HG03571 (cell line): Measurements from ENCODE around the gene NTPCR.

Source experiments
- ATAC-seq: cut with Tn5 transposase; IDR thresholded peaks from one replicate; pipeline ENCODE4 v1.9.1; 2021; ENCODE audit not compliant: unreplicated experiment

The NTPCR gene

GRCh38 chr1:232956081-232956480 lies 5.7 kb downstream of the NTPCR start:
- ATAC-seq: no peak

DNA sequence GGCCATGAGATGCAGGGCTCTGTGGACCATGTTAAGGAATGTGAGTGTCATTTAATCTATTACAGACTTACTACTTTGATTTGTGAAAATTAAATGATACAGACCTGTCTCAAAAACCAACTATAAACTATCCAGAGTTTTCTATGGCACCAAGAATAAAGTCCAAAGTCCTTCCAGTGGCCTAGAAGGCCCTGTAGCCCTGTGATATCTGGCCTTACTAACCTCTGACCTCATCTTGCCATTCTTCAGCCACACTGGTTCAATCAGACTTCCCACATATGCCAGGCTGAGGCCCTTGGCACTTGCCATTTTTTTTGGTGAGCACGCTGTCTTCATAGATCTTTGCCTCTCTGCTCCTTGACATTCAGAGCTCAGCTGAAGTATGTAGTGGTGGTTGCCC lies 7.7 kb downstream of the NTPCR start:
- ATAC-seq: no peak

- no peak for ATAC-seq
Measured at GRCh38 chr1:232962761-232963745, 12.6 kb downstream of the NTPCR start.

DNA sequence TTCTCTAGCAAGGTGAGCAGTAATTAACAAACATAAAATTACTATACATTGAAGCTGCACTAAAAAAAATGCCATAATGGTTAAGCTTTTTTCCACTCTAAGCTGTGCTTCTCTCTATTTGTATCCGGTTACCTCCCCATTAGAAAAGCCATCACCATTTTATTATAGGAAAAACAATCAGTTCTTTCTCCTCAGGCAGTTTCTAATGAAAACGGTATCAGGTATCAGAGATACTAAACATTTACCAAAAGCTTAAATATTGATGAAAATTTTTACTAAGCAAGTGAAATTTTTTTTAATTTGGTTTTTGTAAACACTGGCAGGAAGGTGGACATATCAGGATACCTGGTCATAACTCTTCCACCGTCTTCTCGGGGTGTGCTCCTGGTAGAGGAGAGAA lies 14.2 kb downstream of the NTPCR start:
- ATAC-seq: no peak

DNA sequence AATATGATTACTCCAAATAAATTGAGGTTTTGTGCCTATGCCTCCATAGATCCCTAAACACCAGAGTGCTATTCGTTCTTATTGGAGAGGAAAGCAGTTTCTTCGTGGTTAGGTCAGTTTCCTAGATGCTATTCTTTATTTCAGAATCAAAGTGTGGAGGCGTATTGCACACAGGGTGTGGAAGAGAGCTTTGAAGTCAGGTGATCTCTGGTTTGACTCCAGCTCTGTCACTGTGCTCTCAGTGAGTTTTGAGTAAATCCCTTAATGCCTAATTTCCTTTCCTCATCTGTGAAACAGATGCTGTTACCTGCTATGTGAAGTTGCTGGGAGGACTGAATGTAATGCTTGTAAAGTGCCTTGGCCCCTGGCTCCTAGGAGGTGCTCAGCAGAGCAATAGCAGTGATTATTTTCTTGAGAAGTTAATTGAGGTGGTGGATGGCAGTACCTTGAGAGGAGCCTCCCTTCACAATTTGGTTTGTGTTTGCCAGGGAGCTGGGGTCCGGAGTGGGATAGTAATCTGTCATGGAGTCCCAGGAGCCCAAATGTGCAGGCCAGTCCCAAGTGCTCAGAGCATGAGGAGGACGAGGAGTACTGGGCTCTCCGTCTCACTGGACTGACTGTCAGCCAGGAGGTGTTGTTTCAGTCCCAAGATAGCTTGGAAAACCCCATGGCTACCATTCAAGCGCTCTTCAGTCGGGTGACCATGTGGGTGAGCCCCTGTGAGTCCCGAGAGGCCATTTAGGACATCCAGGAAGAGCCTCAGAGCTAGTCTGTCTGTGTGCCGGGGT lies 14.9 kb downstream of the NTPCR start:
- ATAC-seq: no peak

- ATAC-seq: no peak
Measured at GRCh38 chr1:232965912-232966217, 15.5 kb downstream of the NTPCR start.

GRCh38 chr1:232966663-232967062 lies 16.3 kb downstream of the NTPCR start:
- ATAC-seq: no peak

DNA sequence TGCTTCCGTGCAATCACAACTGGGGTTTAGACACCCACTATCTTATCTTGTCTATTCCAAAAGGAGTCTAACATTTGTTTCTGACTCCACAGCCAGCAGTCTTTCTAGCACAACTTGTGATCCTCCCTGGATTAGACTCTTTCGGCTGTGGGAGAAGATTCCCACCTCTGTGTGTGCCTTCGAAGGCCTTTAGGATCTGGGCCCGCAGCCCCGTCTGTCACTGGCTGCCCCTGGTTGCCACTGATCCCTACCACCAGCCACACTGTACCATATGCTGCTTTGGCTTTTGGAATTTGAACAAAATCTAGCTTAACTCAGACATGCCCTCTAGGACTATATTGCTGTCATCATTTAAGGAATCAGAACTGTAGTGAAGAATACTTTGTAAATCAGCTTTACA lies 18.0 kb downstream of the NTPCR start:
- no peak for ATAC-seq

GRCh38 chr1:232968965-232969364 lies 18.6 kb downstream of the NTPCR start:
- no peak for ATAC-seq

GRCh38 chr1:232969799-232970198 lies 19.4 kb downstream of the NTPCR start:
- no peak for ATAC-seq

- ATAC-seq: no peak
Measured at GRCh38 chr1:232970508-232970907, 20.1 kb downstream of the NTPCR start.

DNA sequence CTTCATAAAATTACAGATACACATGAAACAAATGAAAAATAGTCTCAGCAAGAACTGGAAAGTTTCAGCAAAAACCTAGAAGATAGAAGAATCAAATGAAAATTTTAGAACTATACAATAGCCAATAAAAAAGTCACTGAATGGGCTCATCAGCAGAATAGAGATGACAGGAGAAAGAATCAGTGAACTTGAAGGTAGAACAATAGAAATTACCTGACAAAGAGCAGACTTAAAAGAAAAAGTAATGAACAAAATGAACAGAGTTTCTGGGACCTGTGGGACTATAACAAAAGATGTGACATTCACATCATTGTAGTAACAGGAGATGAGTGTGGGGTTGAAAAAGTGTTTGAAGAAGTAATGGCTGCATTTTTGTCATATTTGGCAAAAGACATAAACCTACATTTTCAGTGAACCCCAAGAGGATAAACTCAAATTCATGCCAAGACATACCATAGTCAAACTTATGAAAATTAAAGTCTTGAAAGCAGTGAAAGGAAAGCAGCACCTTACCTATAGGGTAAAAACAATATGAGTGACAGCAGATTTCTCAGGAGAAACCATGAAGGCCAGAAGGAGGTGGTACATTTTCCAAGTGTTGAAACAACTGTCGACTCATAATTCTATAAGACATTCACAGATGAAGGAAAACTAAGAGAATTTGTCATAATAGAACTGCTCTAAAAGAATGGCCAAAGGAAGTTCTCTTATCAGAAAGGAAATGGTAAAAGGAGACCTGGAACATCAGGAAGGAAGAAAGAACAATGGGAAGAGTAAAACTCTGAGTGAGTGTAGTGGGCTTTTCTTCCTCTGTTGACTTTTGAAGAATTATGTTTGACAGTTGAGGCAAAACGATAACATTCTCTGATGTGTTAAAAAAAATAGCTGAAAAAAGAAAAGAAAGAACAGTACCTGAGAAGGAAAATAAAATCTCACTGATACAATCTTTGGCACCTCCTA lies 23.5 kb downstream of the NTPCR start:
- no peak for ATAC-seq

DNA sequence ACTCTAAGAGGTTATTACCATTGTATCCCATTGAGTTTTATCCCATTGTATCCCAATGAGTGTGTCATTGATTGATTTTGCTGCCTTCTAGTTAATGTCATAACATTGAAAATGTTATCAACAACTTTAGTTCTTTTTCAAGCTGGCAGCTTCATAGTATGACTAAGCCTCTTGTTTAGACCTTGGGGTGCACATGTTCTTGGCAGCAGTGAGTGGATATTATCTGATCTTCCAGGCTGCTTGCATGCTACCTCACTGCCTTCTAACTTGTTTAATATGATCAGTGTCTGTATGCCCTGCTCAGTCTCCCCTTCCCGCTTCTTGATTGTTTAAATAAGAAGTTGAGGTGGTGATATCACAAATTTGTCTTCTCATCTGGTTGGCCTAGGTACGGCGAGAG lies 24.6 kb downstream of the NTPCR start:
- no peak for ATAC-seq

DNA sequence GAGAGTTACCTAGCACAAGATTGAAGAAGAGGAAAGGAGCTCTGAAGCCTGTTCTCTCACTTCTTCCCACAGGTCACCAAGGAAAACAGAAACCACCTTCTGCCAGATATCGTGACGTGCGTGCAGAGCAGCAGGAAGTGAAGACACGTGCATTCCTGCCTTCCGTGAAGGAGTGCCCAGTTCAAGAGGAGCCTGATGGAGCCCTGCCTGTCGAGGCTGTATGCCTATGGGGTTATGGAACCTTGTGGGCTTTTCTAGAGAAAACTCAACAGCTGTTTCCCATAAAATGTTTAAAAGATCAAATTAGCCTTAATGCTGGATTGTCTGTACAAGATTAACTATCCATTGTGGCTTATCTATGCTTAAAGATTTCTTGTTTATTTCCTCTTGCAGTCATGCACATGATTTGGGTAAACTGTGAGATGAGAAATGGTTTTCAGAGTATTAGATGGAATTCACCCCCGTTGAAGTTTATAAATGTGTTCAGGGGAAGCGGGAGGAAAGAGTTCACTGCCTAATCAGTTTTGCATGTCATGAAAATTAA lies 27.8 kb downstream of the NTPCR start:
- ATAC-seq: no peak

DNA sequence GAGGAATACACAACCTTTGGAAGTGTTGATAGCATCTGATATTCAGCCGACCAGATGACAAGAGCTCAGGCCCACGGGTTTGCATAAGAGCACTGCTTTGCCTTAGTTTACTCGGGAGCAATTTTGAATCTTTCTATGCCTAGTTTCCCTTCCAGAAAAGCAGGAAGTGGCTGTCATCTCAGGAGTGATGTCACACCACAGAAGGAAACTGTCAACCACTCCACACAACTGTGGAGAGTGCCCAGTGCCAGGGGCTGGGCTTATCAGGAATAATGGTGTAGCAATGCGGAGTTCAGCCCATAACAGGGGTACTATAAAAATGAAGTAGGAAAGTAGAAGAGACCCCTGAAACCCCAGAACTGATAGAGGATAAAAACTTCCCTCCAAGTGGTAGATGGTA lies 28.4 kb downstream of the NTPCR start:
- ATAC-seq: no peak

- ATAC-seq: no peak
Measured at GRCh38 chr1:232979558-232979957, 29.1 kb downstream of the NTPCR start.

- no peak for ATAC-seq
Measured at GRCh38 chr1:232980355-232980978, 30.1 kb downstream of the NTPCR start.

- no peak for ATAC-seq
Measured at GRCh38 chr1:232980986-232981560, 30.7 kb downstream of the NTPCR start.

DNA sequence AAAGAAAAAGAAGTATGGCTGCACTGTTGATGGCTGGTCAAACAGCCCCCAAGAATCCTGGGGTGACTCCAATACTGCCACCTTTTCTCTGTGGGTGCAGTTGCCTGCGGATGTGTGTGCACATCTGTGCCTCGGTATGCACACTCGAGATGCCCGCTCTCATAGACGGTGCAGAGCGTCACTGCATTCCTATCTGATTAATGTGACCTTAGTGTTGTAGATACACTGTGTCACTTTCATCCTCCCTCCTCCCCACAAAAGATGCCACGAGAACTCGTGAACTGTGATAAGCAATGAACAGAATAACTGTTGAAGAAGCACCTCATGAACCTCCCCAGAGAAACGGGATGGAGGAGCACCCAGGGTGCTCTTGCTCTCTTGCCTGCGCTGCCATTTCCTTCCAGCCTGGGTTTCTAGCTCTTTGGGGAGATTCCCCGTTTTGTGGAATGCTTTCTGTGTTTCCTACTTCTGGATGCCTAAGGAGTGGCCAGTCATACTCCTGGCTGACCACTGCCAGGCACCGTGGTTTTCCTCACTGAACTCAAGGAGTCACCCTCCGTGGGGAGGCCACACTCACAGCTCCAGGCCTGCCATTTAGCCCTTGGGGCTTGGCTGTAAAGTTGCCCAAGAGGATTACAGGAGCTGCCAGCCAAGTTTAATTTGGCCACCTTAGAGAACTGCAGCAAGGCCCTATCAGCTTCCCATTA lies 32.0 kb downstream of the NTPCR start:
- ATAC-seq: no peak
